ENCODE measurements around the gene PLA1A. TPM values are rescaled to one million over a fixed set of nuclear protein-coding genes. Genes with fewer than 3 reads are reported as not detected.

PLA1A gene
- total and polyA plus RNA-seq, 2 donors (not counting 3 experiments of a cell fraction or from before 2014, with no cell fraction given) = 0.07 TPM; not detected in 1

GRCh38 chr3:119630128-119630879, 32.6 kb downstream of the PLA1A start:
- CTCF ChIA-PET = interaction anchor here (0.9 to 1.1 kb wide), 4 partner anchors 10 to 47 kb away, joined by 3 to 4 read pairs (median 3); partner anchors contain the start of gene COX17
- peak; percentile 67 for DNase-seq (ENCODE audit: low read depth, low spot score)
- no peak overlapping the region for H3K4me2 ChIP-seq (ENCODE audit: insufficient read depth, low read length)
- dilution Hi-C loops (cut with MboI; ENCODE audit: extremely low pct_ligation_motif_present, low sequenced_read_pairs) = no loop called here
- no peaks in the 10 kb centered on the region for H3K9me3 ChIP-seq (replicated peaks; ENCODE audit: control insufficient read depth, insufficient read depth, low read length)
- H4K20me1 ChIP-seq (replicated peaks; ENCODE audit: control insufficient read depth, extremely low read depth, insufficient read depth, low read length) = no peaks in the 10 kb centered on the region
- H3K4me1 ChIP-seq (ENCODE audit: control insufficient read depth, extremely low read depth, insufficient read depth, low read length) = peaks cover 20% of the 10 kb centered on the region
- intact Hi-C loops (cut with micrococcal nuclease) = no loop called here
- no peaks in the 10 kb centered on the region for H3K9me1 ChIP-seq (replicated peaks; ENCODE audit: control insufficient read depth, extremely low read depth, insufficient read depth, low read length)
- peak; percentile 42 for TF ChIP-seq FOS (IDR thresholded peaks at IDR 0.05; ENCODE audit: borderline replicate concordance, insufficient read depth, low read length)
- no peak for TF ChIP-seq MYC (IDR thresholded peaks at IDR 0.05; ENCODE audit: low read depth, low read length)
- POLR2A ChIA-PET = no interaction called here
- H3K79me2 ChIP-seq (ENCODE audit: control insufficient read depth, insufficient read depth, low read length) = no peaks in the 10 kb centered on the region
- H3K36me3 ChIP-seq (ENCODE audit: control insufficient read depth in 2 of 2, extremely low read depth in 1 of 2, insufficient read depth in 2 of 2, low read length in 2 of 2) = no peaks in the 10 kb centered on the region
- no TSS peak for BruUV-seq (replicated peaks)
- H2AFZ ChIP-seq (ENCODE audit: low read depth, low read length) = peak overlapping the region; percentile 95
- H3K9ac ChIP-seq (replicated peaks; ENCODE audit: extremely low read depth, insufficient read depth, low read length) = no peak overlapping the region
- no peaks in the 10 kb centered on the region for H3K27me3 ChIP-seq (ENCODE audit: control insufficient read depth in 2 of 2, insufficient read depth in 2 of 2, low read length in 2 of 2)
- H3K4me3 ChIP-seq (replicated peaks in 1 of 3; ENCODE audit: insufficient read depth in 1 of 3, low read depth in 1 of 3, low read length in 3 of 3) = no peak overlapping the region
- peak overlapping the region; percentile 29 for H3K27ac ChIP-seq (ENCODE audit: insufficient read depth, low read depth, low read length)
- FAIRE-seq = peak; percentile 50

GRCh38 chr3:119630880-119631329, 33.2 kb downstream of the PLA1A start:
- dilution Hi-C loops (cut with MboI; ENCODE audit: extremely low pct_ligation_motif_present, low sequenced_read_pairs) (no loop called here), intact Hi-C loops (cut with micrococcal nuclease) (no loop called here)
- Histone ChIP-seq H3K9ac (replicated peaks; ENCODE audit: extremely low read depth, insufficient read depth, low read length) (no peak overlapping the region), H3K27ac (ENCODE audit: insufficient read depth, low read depth, low read length) (peak overlapping the region; percentile 29), H3K36me3 (ENCODE audit: control insufficient read depth in 2 of 2, extremely low read depth in 1 of 2, insufficient read depth in 2 of 2, low read length in 2 of 2) (no peaks in the 10 kb centered on the region), H3K4me2 (ENCODE audit: insufficient read depth, low read length) (no peak overlapping the region), H2AFZ (ENCODE audit: low read depth, low read length) (peak overlapping the region; percentile 95), H4K20me1 (replicated peaks; ENCODE audit: control insufficient read depth, extremely low read depth, insufficient read depth, low read length) (no peaks in the 10 kb centered on the region), H3K9me3 (replicated peaks; ENCODE audit: control insufficient read depth, insufficient read depth, low read length) (no peaks in the 10 kb centered on the region), H3K9me1 (replicated peaks; ENCODE audit: control insufficient read depth, extremely low read depth, insufficient read depth, low read length) (no peaks in the 10 kb centered on the region), H3K4me3 (replicated peaks in 1 of 3; ENCODE audit: insufficient read depth in 1 of 3, low read depth in 1 of 3, low read length in 3 of 3) (no peak overlapping the region), H3K27me3 (ENCODE audit: control insufficient read depth in 2 of 2, insufficient read depth in 2 of 2, low read length in 2 of 2) (no peaks in the 10 kb centered on the region), H3K4me1 (ENCODE audit: control insufficient read depth, extremely low read depth, insufficient read depth, low read length) (peaks cover 22% of the 10 kb centered on the region), H3K79me2 (ENCODE audit: control insufficient read depth, insufficient read depth, low read length) (no peaks in the 10 kb centered on the region)
- TF ChIP-seq CTCF (IDR thresholded peaks at IDR 0.05; ENCODE audit: extremely low read depth in 1 of 2, insufficient read depth in 1 of 2, low read depth in 1 of 2, low read length in 2 of 2) = no peak
- TF ChIP-seq MAX (IDR thresholded peaks at IDR 0.05; ENCODE audit: insufficient read depth, insufficient read length) = no peak
- TF ChIP-seq POLR2AphosphoS5 (IDR thresholded peaks at IDR 0.05; ENCODE audit: insufficient read depth, low read depth, low read length) = no peak
- no peak for TF ChIP-seq GATA2 (IDR thresholded peaks at IDR 0.05; ENCODE audit: insufficient read depth, insufficient read length, low read depth, low read length)
- BruUV-seq (replicated peaks) = no TSS peak
- FAIRE-seq (no peak), DNase-seq (ENCODE audit: low read depth, low spot score) (no peak)
- ChIA-PET POLR2A (no interaction called here), CTCF (interaction anchor here (0.9 to 1.1 kb wide), 4 partner anchors 11 to 46 kb away, joined by 3 to 4 read pairs (median 3); partner anchors contain the start of gene COX17)

Measured in endothelial cell of umbilical vein (primary cell).